ENCODE results near the gene WIPF2. TPM values are rescaled to one million over a fixed set of nuclear protein-coding genes. Genes with fewer than 3 reads are reported as not detected.
A peak's percentile ranks its signal among the peaks of the same experiment; 100 is the strongest.

WIPF2 gene
- total and polyA plus RNA-seq, 2 of the 8 experiments (the other 6 are each of a cell fraction or from before 2014, with no cell fraction given), result 6.9 to 25.3 TPM

DNA sequence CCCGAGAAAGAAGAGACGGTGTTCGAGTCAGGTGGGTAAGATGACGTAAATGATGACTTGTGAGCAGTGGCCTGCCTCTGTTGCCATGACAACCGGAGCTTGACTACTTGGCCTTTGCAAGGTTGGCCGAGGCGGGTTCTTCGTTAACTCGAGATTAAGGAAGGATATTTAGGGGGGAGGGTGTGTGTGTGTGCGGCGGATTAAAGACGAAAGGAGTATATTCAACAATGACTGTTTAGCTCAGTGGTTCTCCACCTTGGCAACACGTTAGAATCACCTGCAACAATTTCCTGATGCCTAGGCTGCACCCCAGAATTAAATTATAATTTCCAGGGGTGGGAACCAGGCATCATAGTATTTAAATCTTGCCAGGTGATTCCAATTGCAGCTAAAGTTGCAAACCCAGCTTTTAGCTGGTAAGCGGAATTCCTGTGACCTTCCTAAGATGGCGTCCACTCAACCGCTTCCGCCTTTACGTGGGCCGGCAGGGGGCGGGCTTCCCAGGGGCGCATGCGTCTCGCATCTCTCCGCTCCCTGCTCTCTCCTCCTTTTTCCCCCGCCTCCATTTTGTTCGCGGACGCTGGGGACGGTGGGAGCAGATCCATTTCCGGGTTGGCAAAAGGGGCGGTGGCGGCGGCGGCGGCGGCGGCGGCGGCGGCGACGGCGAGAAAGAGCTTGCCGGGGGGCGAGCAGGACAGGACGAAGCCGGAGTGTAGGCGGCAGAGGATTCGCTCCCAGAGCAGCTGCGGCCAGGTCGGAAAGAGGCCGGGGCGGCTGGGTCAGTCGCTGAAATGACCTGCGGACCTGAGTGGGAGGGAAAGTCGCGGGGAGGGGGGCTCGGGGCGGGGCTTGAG is at the start of gene WIPF2 (continued):
- TF ChIP-seq, protein P1, sequence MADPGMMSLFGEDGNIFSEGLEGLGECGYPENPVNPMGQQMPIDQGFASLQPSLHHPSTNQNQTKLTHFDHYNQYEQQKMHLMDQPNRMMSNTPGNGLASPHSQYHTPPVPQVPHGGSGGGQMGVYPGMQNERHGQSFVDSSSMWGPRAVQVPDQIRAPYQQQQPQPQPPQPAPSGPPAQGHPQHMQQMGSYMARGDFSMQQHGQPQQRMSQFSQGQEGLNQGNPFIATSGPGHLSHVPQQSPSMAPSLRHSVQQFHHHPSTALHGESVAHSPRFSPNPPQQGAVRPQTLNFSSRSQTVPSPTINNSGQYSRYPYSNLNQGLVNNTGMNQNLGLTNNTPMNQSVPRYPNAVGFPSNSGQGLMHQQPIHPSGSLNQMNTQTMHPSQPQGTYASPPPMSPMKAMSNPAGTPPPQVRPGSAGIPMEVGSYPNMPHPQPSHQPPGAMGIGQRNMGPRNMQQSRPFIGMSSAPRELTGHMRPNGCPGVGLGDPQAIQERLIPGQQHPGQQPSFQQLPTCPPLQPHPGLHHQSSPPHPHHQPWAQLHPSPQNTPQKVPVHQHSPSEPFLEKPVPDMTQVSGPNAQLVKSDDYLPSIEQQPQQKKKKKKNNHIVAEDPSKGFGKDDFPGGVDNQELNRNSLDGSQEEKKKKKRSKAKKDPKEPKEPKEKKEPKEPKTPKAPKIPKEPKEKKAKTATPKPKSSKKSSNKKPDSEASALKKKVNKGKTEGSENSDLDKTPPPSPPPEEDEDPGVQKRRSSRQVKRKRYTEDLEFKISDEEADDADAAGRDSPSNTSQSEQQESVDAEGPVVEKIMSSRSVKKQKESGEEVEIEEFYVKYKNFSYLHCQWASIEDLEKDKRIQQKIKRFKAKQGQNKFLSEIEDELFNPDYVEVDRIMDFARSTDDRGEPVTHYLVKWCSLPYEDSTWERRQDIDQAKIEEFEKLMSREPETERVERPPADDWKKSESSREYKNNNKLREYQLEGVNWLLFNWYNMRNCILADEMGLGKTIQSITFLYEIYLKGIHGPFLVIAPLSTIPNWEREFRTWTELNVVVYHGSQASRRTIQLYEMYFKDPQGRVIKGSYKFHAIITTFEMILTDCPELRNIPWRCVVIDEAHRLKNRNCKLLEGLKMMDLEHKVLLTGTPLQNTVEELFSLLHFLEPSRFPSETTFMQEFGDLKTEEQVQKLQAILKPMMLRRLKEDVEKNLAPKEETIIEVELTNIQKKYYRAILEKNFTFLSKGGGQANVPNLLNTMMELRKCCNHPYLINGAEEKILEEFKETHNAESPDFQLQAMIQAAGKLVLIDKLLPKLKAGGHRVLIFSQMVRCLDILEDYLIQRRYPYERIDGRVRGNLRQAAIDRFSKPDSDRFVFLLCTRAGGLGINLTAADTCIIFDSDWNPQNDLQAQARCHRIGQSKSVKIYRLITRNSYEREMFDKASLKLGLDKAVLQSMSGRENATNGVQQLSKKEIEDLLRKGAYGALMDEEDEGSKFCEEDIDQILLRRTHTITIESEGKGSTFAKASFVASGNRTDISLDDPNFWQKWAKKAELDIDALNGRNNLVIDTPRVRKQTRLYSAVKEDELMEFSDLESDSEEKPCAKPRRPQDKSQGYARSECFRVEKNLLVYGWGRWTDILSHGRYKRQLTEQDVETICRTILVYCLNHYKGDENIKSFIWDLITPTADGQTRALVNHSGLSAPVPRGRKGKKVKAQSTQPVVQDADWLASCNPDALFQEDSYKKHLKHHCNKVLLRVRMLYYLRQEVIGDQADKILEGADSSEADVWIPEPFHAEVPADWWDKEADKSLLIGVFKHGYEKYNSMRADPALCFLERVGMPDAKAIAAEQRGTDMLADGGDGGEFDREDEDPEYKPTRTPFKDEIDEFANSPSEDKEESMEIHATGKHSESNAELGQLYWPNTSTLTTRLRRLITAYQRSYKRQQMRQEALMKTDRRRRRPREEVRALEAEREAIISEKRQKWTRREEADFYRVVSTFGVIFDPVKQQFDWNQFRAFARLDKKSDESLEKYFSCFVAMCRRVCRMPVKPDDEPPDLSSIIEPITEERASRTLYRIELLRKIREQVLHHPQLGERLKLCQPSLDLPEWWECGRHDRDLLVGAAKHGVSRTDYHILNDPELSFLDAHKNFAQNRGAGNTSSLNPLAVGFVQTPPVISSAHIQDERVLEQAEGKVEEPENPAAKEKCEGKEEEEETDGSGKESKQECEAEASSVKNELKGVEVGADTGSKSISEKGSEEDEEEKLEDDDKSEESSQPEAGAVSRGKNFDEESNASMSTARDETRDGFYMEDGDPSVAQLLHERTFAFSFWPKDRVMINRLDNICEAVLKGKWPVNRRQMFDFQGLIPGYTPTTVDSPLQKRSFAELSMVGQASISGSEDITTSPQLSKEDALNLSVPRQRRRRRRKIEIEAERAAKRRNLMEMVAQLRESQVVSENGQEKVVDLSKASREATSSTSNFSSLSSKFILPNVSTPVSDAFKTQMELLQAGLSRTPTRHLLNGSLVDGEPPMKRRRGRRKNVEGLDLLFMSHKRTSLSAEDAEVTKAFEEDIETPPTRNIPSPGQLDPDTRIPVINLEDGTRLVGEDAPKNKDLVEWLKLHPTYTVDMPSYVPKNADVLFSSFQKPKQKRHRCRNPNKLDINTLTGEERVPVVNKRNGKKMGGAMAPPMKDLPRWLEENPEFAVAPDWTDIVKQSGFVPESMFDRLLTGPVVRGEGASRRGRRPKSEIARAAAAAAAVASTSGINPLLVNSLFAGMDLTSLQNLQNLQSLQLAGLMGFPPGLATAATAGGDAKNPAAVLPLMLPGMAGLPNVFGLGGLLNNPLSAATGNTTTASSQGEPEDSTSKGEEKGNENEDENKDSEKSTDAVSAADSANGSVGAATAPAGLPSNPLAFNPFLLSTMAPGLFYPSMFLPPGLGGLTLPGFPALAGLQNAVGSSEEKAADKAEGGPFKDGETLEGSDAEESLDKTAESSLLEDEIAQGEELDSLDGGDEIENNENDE (IDR thresholded peaks at IDR 0.05; ENCODE audit: insufficient replicate concordance, low read length), result no peak
- no peak for TF ChIP-seq SP2 (IDR thresholded peaks at IDR 0.05; ENCODE audit: low read length)
- TF ChIP-seq SIX5 (IDR thresholded peaks at IDR 0.05; ENCODE audit: low read depth, low read length), result no peak
- no peak for TF ChIP-seq SRF (IDR thresholded peaks at IDR 0.05; ENCODE audit: low read depth, low read length)
- no peak; a peak in 1 of 4 replicates for TF ChIP-seq HDAC2 (IDR thresholded peaks at IDR 0.05; ENCODE audit: borderline replicate concordance in 1 of 2, low read depth in 2 of 2, low read length in 2 of 2)
- TF ChIP-seq JUND (IDR thresholded peaks at IDR 0.05; ENCODE audit: low read length), result no peak
- TF ChIP-seq POLR2AphosphoS5 (IDR thresholded peaks at IDR 0.05; ENCODE audit: low read depth, low read length), result peak; percentile 25; the same call in 1 of the 2 replicates
- TF ChIP-seq CEBPB (IDR thresholded peaks at IDR 0.05; ENCODE audit: low read depth, low read length), result no peak
- TF ChIP-seq RFX5 (IDR thresholded peaks at IDR 0.05; ENCODE audit: borderline replicate concordance, low read depth, low read length), result peak; percentile 77; the same call in 1 of the 2 replicates
- TF ChIP-seq BRCA1 (IDR thresholded peaks at IDR 0.05; ENCODE audit: low read depth, low read length), result no peak
